ENCODE results near the gene ADAMTSL2. TPM values are rescaled to one million over a fixed set of nuclear protein-coding genes. Genes with fewer than 3 reads are reported as not detected.

ADAMTSL2 gene
- total RNA-seq, 4 donors from 2014 or later, result 0.64 to 2.4 (median 1.5) TPM

DNA sequence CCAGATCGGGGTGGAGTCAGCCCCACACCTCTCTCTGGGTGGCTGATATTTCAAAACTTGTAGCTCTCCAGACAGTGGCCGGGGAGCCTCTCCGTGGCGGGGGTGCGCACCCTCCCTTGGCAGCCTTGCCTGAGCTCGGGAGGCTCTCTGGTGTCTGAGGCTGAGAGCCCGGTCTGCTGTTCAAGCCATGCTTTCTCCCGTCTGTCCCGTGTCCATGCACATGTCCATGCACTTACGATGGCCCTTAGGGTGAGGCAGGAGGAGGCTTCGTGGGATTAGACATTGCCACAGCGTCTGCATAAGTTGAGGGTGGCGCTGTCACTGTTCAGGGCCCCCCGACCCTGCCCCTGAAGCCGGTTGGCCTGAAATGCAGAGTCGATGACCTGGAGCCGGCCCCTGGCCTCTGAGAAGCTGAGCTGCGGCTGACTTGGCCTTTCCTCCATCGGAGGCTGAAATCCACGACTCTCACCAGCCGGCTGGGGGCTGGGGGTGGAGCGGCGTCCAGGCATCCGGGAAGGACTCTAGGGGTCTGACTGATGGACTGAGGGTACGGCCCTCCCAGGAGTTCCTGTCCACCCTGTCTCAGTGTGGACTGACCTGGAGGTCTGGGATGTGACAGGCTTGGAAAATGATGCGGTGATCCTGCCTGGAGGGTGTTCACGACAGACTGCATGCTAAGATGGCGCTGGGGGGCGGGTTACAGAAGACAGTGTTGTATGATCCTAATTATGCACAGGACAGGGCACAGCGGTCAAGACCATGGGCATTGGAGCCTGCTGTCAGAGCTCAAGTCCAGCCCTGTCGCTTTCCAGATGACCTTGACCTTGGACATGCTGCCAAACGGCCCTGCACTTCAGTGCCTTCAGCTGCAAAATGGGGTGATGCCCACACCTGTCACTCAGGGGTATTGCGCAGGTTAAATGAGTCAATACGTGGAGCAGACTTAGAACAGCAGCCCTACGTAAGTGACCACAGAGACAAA is 37.4 kb upstream of the ADAMTSL2 start:
- peaks cover 6 to 9% of the 10 kb centered on the region in 2 donors for H3K9me3 ChIP-seq
- H3K36me3 ChIP-seq, result no peaks in the 10 kb centered on the region
- peaks cover 0 to 12% (median 0%) of the 10 kb centered on the region in 4 donors for H3K4me1 ChIP-seq
- intact Hi-C loops (cut with DNase I; ENCODE audit: low total_unique reads), result no loop called here
- no peak overlapping the region for H3K4me3 ChIP-seq
- H3K27me3 ChIP-seq, result peaks cover 8% of the 10 kb centered on the region
- no peak for DNase-seq
- TF ChIP-seq POLR2A (IDR thresholded peaks at IDR 0.05), result no peak
- no peak for TF ChIP-seq EP300 (IDR thresholded peaks at IDR 0.05; ENCODE audit: low read depth)
- TF ChIP-seq POLR2AphosphoS5 (IDR thresholded peaks at IDR 0.05), result no peak
- TF ChIP-seq, protein P1, sequence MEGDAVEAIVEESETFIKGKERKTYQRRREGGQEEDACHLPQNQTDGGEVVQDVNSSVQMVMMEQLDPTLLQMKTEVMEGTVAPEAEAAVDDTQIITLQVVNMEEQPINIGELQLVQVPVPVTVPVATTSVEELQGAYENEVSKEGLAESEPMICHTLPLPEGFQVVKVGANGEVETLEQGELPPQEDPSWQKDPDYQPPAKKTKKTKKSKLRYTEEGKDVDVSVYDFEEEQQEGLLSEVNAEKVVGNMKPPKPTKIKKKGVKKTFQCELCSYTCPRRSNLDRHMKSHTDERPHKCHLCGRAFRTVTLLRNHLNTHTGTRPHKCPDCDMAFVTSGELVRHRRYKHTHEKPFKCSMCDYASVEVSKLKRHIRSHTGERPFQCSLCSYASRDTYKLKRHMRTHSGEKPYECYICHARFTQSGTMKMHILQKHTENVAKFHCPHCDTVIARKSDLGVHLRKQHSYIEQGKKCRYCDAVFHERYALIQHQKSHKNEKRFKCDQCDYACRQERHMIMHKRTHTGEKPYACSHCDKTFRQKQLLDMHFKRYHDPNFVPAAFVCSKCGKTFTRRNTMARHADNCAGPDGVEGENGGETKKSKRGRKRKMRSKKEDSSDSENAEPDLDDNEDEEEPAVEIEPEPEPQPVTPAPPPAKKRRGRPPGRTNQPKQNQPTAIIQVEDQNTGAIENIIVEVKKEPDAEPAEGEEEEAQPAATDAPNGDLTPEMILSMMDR (IDR thresholded peaks at IDR 0.05), result no peak
- in situ Hi-C loops (cut with MboI; ENCODE audit: low pct_ligation_motif_present in 1 of 4, low pct_unique_long_range_greater_than_20kb in 1 of 4, low sequenced_read_pairs in 3 of 4), result loop anchor here in 1 of 4 donors (25.0 kb wide), 1 partner anchor 310 kb away; no protein-coding TSS in a partner anchor
- 67 to 72% methylated on average over 1 to 35 of the region's 35 CpGs for WGBS, 2 donors (ENCODE audit: low coverage in 1 of 2)
- H3K27ac ChIP-seq, result no peak overlapping the region

DNA sequence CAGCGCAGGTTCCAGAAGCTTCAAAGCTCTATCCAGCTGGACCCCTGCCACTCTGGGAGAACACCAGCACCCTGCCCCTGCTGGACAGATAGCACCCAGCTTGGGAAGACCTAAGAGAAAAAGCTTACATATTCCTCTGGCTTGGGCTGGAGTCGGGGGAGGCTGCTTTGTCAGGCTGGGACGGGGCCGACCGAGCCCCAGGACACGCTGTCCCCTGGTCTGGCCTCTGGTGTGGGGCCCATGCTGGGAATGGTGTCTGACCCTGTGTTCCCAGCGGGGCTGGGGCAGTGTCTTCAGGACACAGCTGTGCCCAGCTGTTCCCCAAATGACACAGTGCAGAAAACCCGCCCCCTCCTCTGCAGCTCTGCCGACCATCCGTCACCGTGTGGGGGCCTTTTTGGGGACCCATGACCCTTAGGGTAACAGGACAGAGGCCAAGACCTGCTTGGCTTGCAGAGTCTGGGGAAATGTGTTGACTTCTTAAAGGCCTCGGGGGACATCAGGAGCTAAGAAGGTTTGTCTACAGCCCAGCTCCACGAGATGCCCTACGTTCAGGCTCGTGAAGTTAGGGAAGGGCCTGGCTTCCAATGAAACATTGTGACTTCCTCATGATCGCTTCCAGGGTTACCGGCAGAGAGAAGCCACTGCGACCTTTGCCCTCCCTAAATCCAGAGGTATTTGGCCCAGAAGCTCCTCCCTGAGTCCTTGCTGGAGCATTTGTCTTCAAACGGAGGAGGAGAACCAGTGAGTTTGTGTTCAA is 35.2 kb upstream of the ADAMTSL2 start:
- Histone ChIP-seq H3K27me3 (peaks cover 8% of the 10 kb centered on the region), H3K4me1 (peaks cover 0 to 12% (median 0%) of the 10 kb centered on the region in 4 donors), H3K36me3 (no peaks in the 10 kb centered on the region), H3K27ac (peak overlapping the region; percentile 37 to 54 (median 52)), H3K4me3 (no peak overlapping the region), H3K9me3 (peaks cover 12 to 14% of the 10 kb centered on the region in 2 donors)
- in situ Hi-C loops (cut with MboI; ENCODE audit: low pct_ligation_motif_present in 1 of 4, low pct_unique_long_range_greater_than_20kb in 1 of 4, low sequenced_read_pairs in 3 of 4) (loop anchor here in 1 of 4 donors (25.0 kb wide), 1 partner anchor 312 kb away; no protein-coding TSS in a partner anchor), intact Hi-C loops (cut with DNase I; ENCODE audit: low total_unique reads) (no loop called here)
- WGBS, 2 donors (ENCODE audit: low coverage in 1 of 2), result 57% methylated on average over 19 of the region's 19 CpGs; no CpG with 5 or more reads in 1 of the 2 donors
- DNase-seq, result no peak
- TF ChIP-seq POLR2A (IDR thresholded peaks at IDR 0.05) (no peak), EP300 (IDR thresholded peaks at IDR 0.05; ENCODE audit: low read depth) (no peak), POLR2AphosphoS5 (IDR thresholded peaks at IDR 0.05) (peak in 2 of 3 donors; percentile 50 to 68)
- TF ChIP-seq, protein P1 (IDR thresholded peaks at IDR 0.05), result no peak

DNA sequence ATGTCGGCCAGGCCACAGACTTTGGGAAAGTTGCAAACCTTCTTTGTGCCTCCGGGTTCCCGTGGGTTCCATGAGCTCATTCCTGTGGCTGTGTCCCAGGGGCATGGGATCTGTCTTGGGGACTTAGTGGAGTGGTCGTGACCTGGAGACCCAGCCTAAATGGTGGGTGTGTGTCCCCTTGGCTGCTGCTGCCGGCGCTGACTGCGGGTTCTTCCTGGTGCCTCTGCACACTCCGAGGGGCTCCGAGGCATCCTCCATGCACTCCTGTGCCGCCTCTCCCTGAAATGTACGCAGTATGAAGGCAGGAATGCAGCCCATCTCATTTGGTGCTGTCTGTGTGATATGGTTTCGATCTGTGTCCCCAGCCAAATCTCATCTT is 34.6 kb upstream of the ADAMTSL2 start:
- WGBS, 2 donors (ENCODE audit: low coverage in 1 of 2), result 81% methylated on average over 12 of the region's 12 CpGs; no CpG with 5 or more reads in 1 of the 2 donors
- no peak for DNase-seq
- intact Hi-C loops (cut with DNase I; ENCODE audit: low total_unique reads) (no loop called here), in situ Hi-C loops (cut with MboI; ENCODE audit: low pct_ligation_motif_present in 1 of 4, low pct_unique_long_range_greater_than_20kb in 1 of 4, low sequenced_read_pairs in 3 of 4) (loop anchor here in 1 of 4 donors (25.0 kb wide), 1 partner anchor 313 kb away; no protein-coding TSS in a partner anchor)
- Histone ChIP-seq H3K4me3 (no peak overlapping the region), H3K27me3 (peaks cover 8% of the 10 kb centered on the region), H3K27ac (peak overlapping the region; percentile 37 to 54 (median 52)), H3K36me3 (no peaks in the 10 kb centered on the region), H3K4me1 (peaks cover 0 to 12% (median 0%) of the 10 kb centered on the region in 4 donors), H3K9me3 (peaks cover 12 to 14% of the 10 kb centered on the region in 2 donors)
- TF ChIP-seq POLR2A (IDR thresholded peaks at IDR 0.05) (no peak), EP300 (IDR thresholded peaks at IDR 0.05; ENCODE audit: low read depth) (no peak), POLR2AphosphoS5 (IDR thresholded peaks at IDR 0.05) (no peak)
- TF ChIP-seq, protein P1 (IDR thresholded peaks at IDR 0.05), result no peak
